ENCODE data around the gene EDC3.
"Not testable (repeated sequence)": the region's sequence is repeated elsewhere in the genome, so short reads cannot be mapped to it uniquely, and the experiment has no call there.

EDC3 gene

GRCh38 chr15:74648051-74648842, 47.6 kb downstream of the EDC3 start:
- DNase-seq: no peak

DNA sequence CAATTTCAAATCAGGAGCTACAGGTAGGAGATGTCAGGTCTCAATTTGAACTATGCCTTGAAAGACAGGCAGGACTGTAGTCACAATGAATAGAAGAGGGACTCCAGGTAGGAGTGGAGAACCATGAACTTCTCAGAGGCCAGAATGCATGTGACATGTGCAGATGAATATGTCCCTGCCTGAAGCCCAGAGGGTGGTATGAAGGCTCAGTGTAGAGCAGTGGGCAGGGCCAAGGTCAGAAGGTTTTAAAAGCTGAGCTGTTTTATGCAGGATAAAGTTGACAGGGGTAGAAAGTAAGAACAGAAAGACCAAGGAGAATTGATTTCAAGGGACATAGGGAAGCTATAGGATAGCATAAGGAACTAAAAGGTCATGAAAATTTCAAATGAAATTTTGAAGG, 49.3 kb downstream of the EDC3 start:
- DNase-seq: no peak

- DNase-seq: no peak
Observed at GRCh38 chr15:74643665-74644204, 52.1 kb downstream of the EDC3 start.

- DNase-seq: no peak
Observed at GRCh38 chr15:74642734-74643664, 52.8 kb downstream of the EDC3 start.

DNA sequence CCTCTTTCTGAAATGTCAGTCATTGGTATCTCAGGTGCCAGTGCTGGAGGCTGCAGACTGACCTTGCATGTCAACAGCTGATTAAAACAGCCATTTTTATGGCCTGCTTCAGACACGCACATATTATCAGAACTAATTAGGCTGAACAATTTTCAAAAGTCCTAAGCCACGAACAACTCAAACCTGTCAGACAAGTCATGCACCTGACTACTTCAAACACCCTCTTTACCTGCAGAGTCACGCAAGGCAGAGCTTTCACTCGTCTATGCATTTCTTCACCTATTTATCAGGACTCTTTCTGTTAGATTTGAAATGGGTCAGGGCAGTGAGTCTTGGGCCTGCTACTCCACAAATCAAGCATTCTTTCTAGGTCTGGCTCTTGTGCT, 53.5 kb downstream of the EDC3 start:
- no peak for DNase-seq

DNA sequence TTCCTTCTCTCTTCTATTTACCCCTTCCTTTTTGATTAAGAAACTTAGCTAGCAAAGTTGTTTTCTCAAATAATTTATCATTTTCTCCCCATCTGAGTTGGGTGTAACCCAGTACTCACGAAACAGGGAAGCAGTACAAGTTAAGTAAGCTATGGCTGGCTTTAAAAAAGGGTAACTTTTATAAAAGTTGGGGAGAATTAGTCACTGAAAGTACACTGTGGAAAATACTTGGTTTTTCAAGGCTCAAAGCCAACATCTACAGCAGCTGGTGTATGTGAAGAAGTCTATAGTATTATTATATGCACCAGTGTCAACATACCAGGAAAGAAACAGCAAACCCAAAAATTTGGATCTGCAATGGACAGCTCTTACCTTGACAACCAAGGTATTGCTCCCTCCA, 54.7 kb downstream of the EDC3 start:
- no peak for DNase-seq

GRCh38 chr15:74636984-74637383, 58.8 kb downstream of the EDC3 start:
- no peak for DNase-seq

DNA sequence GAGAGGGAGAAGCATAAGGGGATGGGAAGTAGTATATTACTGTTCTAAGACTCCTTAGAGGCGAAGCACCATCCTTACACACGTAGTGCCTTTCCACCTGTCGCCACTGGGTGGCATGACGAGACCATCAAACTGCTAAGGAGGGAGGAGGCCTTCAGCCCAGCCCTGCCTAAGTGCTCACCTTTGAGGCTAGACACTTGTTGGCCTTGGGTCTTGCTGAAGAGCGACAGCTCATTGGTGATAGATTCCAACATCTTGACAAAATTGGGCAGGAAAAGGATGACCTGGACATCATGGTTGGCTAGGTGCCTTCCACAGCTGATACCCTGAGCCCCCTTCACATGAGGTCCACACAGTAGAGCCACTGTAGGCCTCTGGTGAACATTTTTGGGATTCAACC, 60.6 kb downstream of the EDC3 start:
- peak; percentile 67 for DNase-seq

DNA sequence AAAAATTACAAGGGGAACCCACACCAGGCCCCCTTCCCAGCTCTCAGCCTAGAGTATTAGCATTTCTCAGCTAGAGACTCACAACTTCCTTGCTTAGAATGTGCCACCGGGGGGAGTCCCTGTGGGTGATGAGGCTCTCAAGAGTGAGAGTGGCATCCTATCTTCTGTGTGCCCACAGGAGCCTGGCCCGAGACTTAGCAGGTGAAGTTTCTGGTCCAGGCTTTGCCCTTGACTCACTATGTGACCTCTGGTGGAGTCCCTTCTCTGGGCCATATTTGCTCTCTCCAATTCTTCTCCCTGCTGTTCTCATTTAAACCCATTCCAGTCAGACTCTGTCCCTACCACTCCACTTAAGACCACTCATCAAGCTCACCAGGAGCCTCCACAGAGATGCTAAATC, 62.0 kb downstream of the EDC3 start:
- no peak for DNase-seq

DNA sequence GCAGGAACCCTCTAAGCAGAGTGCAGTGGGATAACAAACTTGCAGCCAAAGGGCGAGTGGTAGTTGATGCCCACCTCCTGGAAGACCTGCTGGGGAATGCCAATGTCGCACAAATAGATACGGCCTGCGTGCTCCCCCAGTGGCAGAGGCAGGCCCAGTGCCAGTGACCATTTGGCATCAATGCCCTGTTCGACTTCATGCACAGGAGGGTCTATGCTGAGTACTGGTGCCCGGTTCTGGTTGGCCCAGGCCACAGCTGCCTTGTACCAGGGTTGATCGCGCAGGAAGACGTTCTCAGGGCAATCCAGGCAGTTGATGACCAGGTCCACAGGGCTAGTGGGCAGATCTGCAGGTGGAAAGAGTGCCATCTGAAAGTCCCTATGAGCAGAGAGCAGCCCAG, 63.2 kb downstream of the EDC3 start:
- no peak for DNase-seq

- DNase-seq: peak; percentile 49
Observed at GRCh38 chr15:74631935-74632560, 63.8 kb downstream of the EDC3 start.

- DNase-seq: no peak
Observed at GRCh38 chr15:74631408-74631807, 64.4 kb downstream of the EDC3 start.

- no peak for DNase-seq
Observed at GRCh38 chr15:74631087-74631385, 64.8 kb downstream of the EDC3 start.

DNA sequence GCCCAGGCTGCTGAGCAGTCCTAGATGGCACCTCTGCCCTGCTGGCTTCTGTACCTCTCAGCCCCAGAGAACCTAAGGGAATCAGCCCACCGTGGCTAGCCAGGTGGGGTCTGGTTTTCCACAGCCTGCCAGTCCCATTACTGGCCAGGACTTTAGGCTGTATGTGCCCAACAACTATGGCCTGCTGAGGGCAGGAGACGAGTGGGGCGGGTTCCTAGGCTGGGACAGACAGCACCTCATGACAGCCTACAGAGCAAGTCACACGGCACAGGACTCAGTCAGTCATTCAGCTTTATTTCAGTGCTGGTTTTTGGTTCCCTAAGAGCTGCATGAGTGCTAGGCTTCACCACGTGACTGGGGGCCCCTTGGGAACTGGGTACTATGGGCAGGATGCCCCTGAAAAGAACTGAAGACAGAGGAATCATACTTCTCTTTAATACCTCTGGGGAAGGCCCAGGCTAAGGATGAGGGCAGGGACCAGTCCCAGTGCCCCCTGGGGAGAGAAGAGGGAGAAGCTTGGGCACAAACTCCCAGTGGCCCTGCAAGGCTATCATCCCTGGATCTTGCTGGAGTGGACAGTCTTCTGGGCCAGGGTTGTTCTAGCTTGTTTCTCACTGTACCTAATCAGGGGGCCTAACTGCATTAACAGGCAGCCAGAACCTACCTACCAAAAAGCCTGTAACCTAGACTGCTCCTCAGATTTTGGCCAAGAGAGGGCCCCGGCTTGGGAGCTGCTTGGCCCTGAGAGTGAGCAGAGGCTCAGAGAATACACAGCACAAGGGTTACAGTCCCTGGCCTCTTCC, 65.3 kb downstream of the EDC3 start:
- no peak for DNase-seq

- DNase-seq: not testable (repeated sequence)
Observed at GRCh38 chr15:74629696-74630095, 66.1 kb downstream of the EDC3 start.

DNA sequence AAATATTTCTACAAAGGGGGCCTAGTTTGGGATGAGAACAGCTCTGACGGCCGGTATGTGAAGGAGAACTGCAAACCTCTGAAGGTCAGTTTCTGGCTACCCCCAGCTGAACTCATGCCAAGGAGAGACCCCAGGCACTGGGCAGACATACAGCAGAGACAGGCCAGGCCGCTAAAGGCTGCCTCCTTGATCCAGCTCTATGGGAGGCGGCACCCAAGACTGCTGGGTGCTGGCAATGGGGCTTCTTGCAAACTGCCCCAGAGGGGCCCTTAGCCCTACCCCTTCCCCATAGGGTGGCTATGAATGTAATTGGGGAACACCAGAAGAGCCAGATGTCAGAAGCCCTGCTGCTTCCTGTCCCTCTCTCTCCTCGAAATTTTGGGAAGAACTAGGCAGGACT, 66.9 kb downstream of the EDC3 start:
- no peak for DNase-seq

- DNase-seq: no peak
Observed at GRCh38 chr15:74628199-74628598, 67.6 kb downstream of the EDC3 start.

DNA sequence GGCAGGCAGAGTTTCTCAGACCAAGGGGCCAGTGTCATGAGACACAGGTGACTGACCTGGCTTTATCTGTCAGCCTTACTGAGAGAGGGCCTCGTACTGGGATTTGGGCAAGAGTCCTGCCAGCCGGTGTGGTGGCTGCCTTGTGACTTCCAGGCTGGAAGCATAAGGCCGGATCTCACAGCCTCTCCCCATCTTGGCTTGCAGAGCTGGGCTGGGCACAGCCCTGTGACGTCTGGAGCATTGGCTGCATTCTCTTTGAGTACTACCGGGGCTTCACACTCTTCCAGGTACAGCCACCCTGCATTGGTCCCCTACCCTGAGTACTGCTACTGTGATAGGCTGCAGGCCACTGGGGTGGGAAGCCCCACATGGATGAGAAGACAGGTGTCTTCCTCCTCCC, 68.1 kb downstream of the EDC3 start:
- no peak for DNase-seq

- DNase-seq: no peak
Observed at GRCh38 chr15:74626752-74627692, 68.8 kb downstream of the EDC3 start.

GRCh38 chr15:74626336-74626735, 69.5 kb downstream of the EDC3 start:
- no peak for DNase-seq

- no peak for DNase-seq
Observed at GRCh38 chr15:74625693-74626092, 70.1 kb downstream of the EDC3 start.

Measured in EL (cell line).